Stimulated activated naive B cell treated with anti-CD40 and anti-IgM and Interleukin-4, amounts not matched to agents 10 μg/mL and 1 μg/mL and 100 μg/mL, for 72 hours (primary cell): Measurements from ENCODE around the gene BNIPL.

Experiments used
- ATAC-seq, 2 donors: fragments of 150-1000 bp; cut with Tn5 transposase; replicated peaks; 2 replicates each; pipeline ENCODE4 v1.10.0; 2021; ENCODE audit warnings: moderate library complexity in 1 of 2
- DNase-seq: peaks from one replicate; pipeline ENCODE4 v3.0.0; 2021
- H3K27ac Mint-ChIP-seq: one replicate; pipeline ENCODE4 v1.8.0; 2022; ENCODE audit warnings: mild to moderate bottlenecking, mixed read lengths
- H3K27me3 Mint-ChIP-seq, 2 donors: one replicate each; pipeline ENCODE4 v1.8.0; 2022; ENCODE audit warnings: mixed read lengths in 2 of 2
- H3K36me3 Mint-ChIP-seq, 2 donors: one replicate each; pipeline ENCODE4 v1.8.0; 2022; ENCODE audit warnings: mixed read lengths in 2 of 2, mild to moderate bottlenecking in 1 of 2
- H3K4me1 Mint-ChIP-seq, 2 donors: one replicate each; pipeline ENCODE4 v1.8.0; 2022; ENCODE audit warnings: mixed read lengths in 2 of 2, mild to moderate bottlenecking in 1 of 2
- H3K4me3 Mint-ChIP-seq, 2 donors: one replicate each; pipeline ENCODE4 v1.8.0; 2022; ENCODE audit warnings: mild to moderate bottlenecking in 2 of 2, mixed read lengths in 2 of 2, moderate library complexity in 1 of 2
- H3K9me3 Mint-ChIP-seq, 2 donors: one replicate each; pipeline ENCODE4 v1.8.0; 2022; ENCODE audit warnings: mixed read lengths in 2 of 2, mild to moderate bottlenecking in 1 of 2

Gene BNIPL

DNA sequence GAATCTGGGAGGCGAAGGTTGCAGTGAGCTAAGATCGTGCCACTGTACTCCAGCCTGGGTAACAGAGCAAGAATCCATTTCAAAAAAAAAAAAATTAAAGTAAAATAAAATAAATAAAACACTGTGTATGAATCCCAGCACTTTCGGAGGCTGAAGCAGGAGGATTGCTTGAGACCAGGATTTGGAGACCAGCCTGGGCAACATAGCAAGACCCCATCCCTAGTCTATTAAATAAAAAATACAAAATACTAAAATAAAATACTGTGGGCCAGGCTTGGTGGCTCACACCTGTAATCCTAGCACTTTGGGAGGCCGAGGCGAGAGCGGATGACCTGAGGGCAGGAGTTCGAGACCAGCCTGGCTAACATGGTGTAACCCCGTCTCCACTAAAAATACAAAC is 4.2 kb upstream of the BNIPL start:
- ATAC-seq = no peak
- no peak overlapping the region for H3K4me3 Mint-ChIP-seq
- peaks cover 0 to 1% of the 10 kb centered on the region in 2 donors for H3K4me1 Mint-ChIP-seq
- no peak overlapping the region for H3K27ac Mint-ChIP-seq
- H3K36me3 Mint-ChIP-seq = peaks cover 27 to 35% of the 10 kb centered on the region in 2 donors
- H3K9me3 Mint-ChIP-seq = no peaks in the 10 kb centered on the region
- no peaks in the 10 kb centered on the region for H3K27me3 Mint-ChIP-seq
- no peak for DNase-seq

GRCh38 chr1:151035167-151035566 is 1.2 kb upstream of the BNIPL start:
- DNase-seq (no peak), ATAC-seq (no peak)
- H3K4me3 Mint-ChIP-seq = no peak overlapping the region
- H3K36me3 Mint-ChIP-seq = peaks cover 19 to 40% of the 10 kb centered on the region in 2 donors
- peaks cover 0 to 1% of the 10 kb centered on the region in 2 donors for H3K4me1 Mint-ChIP-seq
- H3K9me3 Mint-ChIP-seq = no peaks in the 10 kb centered on the region
- H3K27ac Mint-ChIP-seq = no peak overlapping the region
- H3K27me3 Mint-ChIP-seq = no peaks in the 10 kb centered on the region

GRCh38 chr1:151037032-151037431 is 646 bp downstream of the BNIPL start:
- Mint-ChIP-seq H3K4me3 (no peak overlapping the region), H3K4me1 (no peaks in the 10 kb centered on the region), H3K27ac (no peak overlapping the region), H3K36me3 (peaks cover 15 to 31% of the 10 kb centered on the region in 2 donors), H3K9me3 (no peaks in the 10 kb centered on the region), H3K27me3 (no peaks in the 10 kb centered on the region)
- no peak for ATAC-seq
- no peak for DNase-seq

DNA sequence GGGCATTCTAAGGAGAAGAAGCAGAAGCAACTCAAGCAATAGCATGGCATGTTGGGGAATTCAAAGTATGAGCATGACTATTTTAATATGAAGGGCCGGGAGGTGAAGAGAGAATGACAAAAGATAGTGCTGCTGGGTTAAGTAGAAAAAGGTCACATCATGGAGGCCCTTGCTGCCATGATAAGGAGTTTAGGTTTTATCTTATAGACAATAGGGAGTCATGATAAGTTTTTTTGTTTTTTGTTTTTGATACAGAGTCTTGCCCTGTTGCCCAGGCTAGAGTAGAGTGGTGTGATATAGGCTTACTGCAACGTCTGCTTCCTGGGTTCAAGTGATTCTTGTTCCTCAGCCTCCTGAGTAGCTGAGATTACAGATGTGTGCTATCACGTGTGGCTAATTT is 3.1 kb downstream of the BNIPL start:
- no peak for DNase-seq
- no peak for ATAC-seq
- Mint-ChIP-seq H3K27me3 (no peaks in the 10 kb centered on the region), H3K9me3 (no peaks in the 10 kb centered on the region), H3K27ac (no peak overlapping the region), H3K4me3 (no peak overlapping the region), H3K36me3 (peaks cover 16 to 31% of the 10 kb centered on the region in 2 donors), H3K4me1 (no peaks in the 10 kb centered on the region)

DNA sequence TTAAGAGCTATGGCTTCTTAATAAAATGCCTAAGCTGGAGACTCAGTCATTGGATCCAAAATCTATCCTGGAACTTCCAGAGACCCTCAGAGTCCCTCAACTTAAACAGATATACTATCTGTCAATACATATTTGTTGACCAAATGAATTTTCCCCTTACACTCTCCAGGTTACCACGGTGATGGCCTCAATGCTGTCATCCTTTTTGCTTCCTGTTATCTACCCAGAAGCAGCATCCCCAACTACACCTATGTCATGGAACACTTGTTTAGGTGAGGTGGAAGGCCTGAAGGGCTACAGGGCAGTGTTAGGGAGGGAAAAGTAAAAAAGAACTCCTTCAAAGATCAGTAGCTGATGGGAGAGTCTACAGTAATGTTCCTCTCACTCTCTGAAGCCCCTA is 6.8 kb downstream of the BNIPL start:
- DNase-seq (no peak), ATAC-seq (no peak)
- Mint-ChIP-seq H3K36me3 (peaks cover 7 to 17% of the 10 kb centered on the region in 2 donors), H3K9me3 (no peaks in the 10 kb centered on the region), H3K4me1 (peaks cover 9 to 16% of the 10 kb centered on the region in 2 donors), H3K4me3 (no peak overlapping the region), H3K27me3 (no peaks in the 10 kb centered on the region), H3K27ac (no peak overlapping the region)

GRCh38 chr1:151047591-151047924 is 11.2 kb downstream of the BNIPL start, which contains the start of gene C1orf56:
C1orf56 (plus strand) TSS chr1:151047751; CDS start chr1:151047848, 97 bp downstream.
- peak; percentile 70 to 76 for ATAC-seq
- peaks cover 23 to 48% of the 10 kb centered on the region in 2 donors for H3K4me1 Mint-ChIP-seq

GRCh38 chr1:151047925-151048644 is 11.7 kb downstream of the BNIPL start:
- ATAC-seq (peak; percentile 79 to 85), DNase-seq (peak; percentile 57)
- peaks cover 23 to 48% of the 10 kb centered on the region in 2 donors for H3K4me1 Mint-ChIP-seq
- peaks cover 10 to 20% of the 10 kb centered on the region in 2 donors for H3K36me3 Mint-ChIP-seq
- H3K9me3 Mint-ChIP-seq = no peaks in the 10 kb centered on the region
- H3K27ac Mint-ChIP-seq = peak overlapping the region; percentile 97
- no peaks in the 10 kb centered on the region for H3K27me3 Mint-ChIP-seq
- H3K4me3 Mint-ChIP-seq = peak overlapping the region; percentile 88 to 95

More at GRCh38 chr1:151047591-151047924, 11.2 kb downstream of the BNIPL start, which contains the start of gene C1orf56:
- Mint-ChIP-seq H3K36me3 (peaks cover 12 to 19% of the 10 kb centered on the region in 2 donors), H3K4me3 (peak within 1 kb of the TSS; percentile 88 to 95), H3K27ac (peak within 1 kb of the TSS; percentile 97), H3K9me3 (no peaks in the 10 kb centered on the region), H3K27me3 (no peaks in the 10 kb centered on the region)
- peak; percentile 47 for DNase-seq

GRCh38 chr1:151048645-151049032 is 12.3 kb downstream of the BNIPL start:
- Mint-ChIP-seq H3K27ac (peak overlapping the region; percentile 97), H3K9me3 (no peaks in the 10 kb centered on the region), H3K27me3 (no peaks in the 10 kb centered on the region), H3K4me3 (peak overlapping the region; percentile 88 to 95), H3K4me1 (peaks cover 23 to 49% of the 10 kb centered on the region in 2 donors), H3K36me3 (peaks cover 11 to 18% of the 10 kb centered on the region in 2 donors)
- no peak for ATAC-seq
- no peak for DNase-seq

GRCh38 chr1:151049458-151049857 is 13.1 kb downstream of the BNIPL start:
- peaks cover 24 to 52% of the 10 kb centered on the region in 2 donors for H3K4me1 Mint-ChIP-seq
- no peak overlapping the region for H3K4me3 Mint-ChIP-seq
- H3K27ac Mint-ChIP-seq = no peak overlapping the region
- H3K27me3 Mint-ChIP-seq = no peaks in the 10 kb centered on the region
- no peak for ATAC-seq
- no peak for DNase-seq
- peaks cover 14 to 20% of the 10 kb centered on the region in 2 donors for H3K36me3 Mint-ChIP-seq
- no peaks in the 10 kb centered on the region for H3K9me3 Mint-ChIP-seq

GRCh38 chr1:151050051-151050688 is 13.8 kb downstream of the BNIPL start:
- DNase-seq = no peak
- no peaks in the 10 kb centered on the region for H3K27me3 Mint-ChIP-seq
- H3K27ac Mint-ChIP-seq = peak overlapping the region; percentile 56
- no peak for ATAC-seq
- H3K4me3 Mint-ChIP-seq = no peak overlapping the region
- peaks cover 19 to 26% of the 10 kb centered on the region in 2 donors for H3K36me3 Mint-ChIP-seq
- peaks cover 29 to 58% of the 10 kb centered on the region in 2 donors for H3K4me1 Mint-ChIP-seq
- H3K9me3 Mint-ChIP-seq = no peaks in the 10 kb centered on the region

- DNase-seq = no peak
- peaks cover 29 to 37% of the 10 kb centered on the region in 2 donors for H3K36me3 Mint-ChIP-seq
- no peaks in the 10 kb centered on the region for H3K9me3 Mint-ChIP-seq
- peaks cover 42 to 66% of the 10 kb centered on the region in 2 donors for H3K4me1 Mint-ChIP-seq
- H3K4me3 Mint-ChIP-seq = no peak overlapping the region
- ATAC-seq = no peak
- peak overlapping the region; percentile 37 for H3K27ac Mint-ChIP-seq
- H3K27me3 Mint-ChIP-seq = no peaks in the 10 kb centered on the region
Observed at GRCh38 chr1:151051356-151052009, 15.1 kb downstream of the BNIPL start.

GRCh38 chr1:151054971-151055547 is 18.7 kb downstream of the BNIPL start:
- H3K9me3 Mint-ChIP-seq = no peaks in the 10 kb centered on the region
- no peak for ATAC-seq
- peak overlapping the region; percentile 6 to 18 for H3K4me3 Mint-ChIP-seq
- H3K4me1 Mint-ChIP-seq = peaks cover 44 to 63% of the 10 kb centered on the region in 2 donors
- H3K36me3 Mint-ChIP-seq = peaks cover 54 to 63% of the 10 kb centered on the region in 2 donors
- H3K27me3 Mint-ChIP-seq = no peaks in the 10 kb centered on the region
- no peak for DNase-seq
- peak overlapping the region; percentile 86 for H3K27ac Mint-ChIP-seq

GRCh38 chr1:151055581-151055980 is 19.2 kb downstream of the BNIPL start:
- Mint-ChIP-seq H3K9me3 (no peaks in the 10 kb centered on the region), H3K27me3 (no peaks in the 10 kb centered on the region), H3K36me3 (peaks cover 54 to 63% of the 10 kb centered on the region in 2 donors), H3K4me1 (peaks cover 46 to 64% of the 10 kb centered on the region in 2 donors), H3K4me3 (peak overlapping the region; percentile 94 to 95), H3K27ac (peak overlapping the region; percentile 74)
- DNase-seq (no peak), ATAC-seq (no peak)

GRCh38 chr1:151056149-151056548 is 19.8 kb downstream of the BNIPL start:
- DNase-seq (no peak), ATAC-seq (no peak)
- peak overlapping the region; percentile 99 for H3K27ac Mint-ChIP-seq
- H3K9me3 Mint-ChIP-seq = no peaks in the 10 kb centered on the region
- peak overlapping the region; percentile 94 to 95 for H3K4me3 Mint-ChIP-seq
- H3K4me1 Mint-ChIP-seq = peaks cover 50 to 70% of the 10 kb centered on the region in 2 donors
- H3K36me3 Mint-ChIP-seq = peaks cover 54 to 63% of the 10 kb centered on the region in 2 donors
- H3K27me3 Mint-ChIP-seq = no peaks in the 10 kb centered on the region
